RWPE1 (cell line): Measurements from ENCODE around the gene RERE.

Source experiments
- CTCF ChIA-PET: fragments of 350-600 bp; sonication (Branson Sonifier 250); formaldehyde crosslinking; extraction: SDS; loops from one replicate; lab custom pipeline; 2021; lab: Yijun Ruan, JAX
- POLR2A ChIA-PET: fragments of 400-600 bp; formaldehyde crosslinking; extraction: SDS; loops from one replicate; lab custom pipeline; 2020; ENCODE audit warnings: antibody characterized with exemption; ENCODE audit not compliant: low non-redundant PET; lab: Yijun Ruan, JAX
- DNase-seq: peaks from one replicate; pipeline ENCODE4 v3.0.0; 2012; ENCODE audit warnings: low spot score
- H3K27ac ChIP-seq: fragments of 450-650 bp; 2 replicates; pipeline ENCODE4 v1.5.1; 2017
- CTCF ChIP-seq: fragments of 450-650 bp; conservative IDR thresholded peaks from 2 replicates; pipeline ENCODE4 v1.5.1; 2017; ENCODE audit warnings: low read depth, mild to moderate bottlenecking

RERE gene

GRCh38 chr1:8646189-8646588 is 171.3 kb downstream of the RERE start:
- POLR2A ChIA-PET, result no interaction called here
- no peak for TF ChIP-seq CTCF
- no peak overlapping the region for H3K27ac ChIP-seq
- CTCF ChIA-PET, result interaction anchor here (0.6 to 0.7 kb wide), 2 partner anchors 18 to 295 kb away, joined by 3 read pairs; no protein-coding TSS in a partner anchor
- no peak for DNase-seq

GRCh38 chr1:8643542-8644536 is 173.6 kb downstream of the RERE start:
- TF ChIP-seq CTCF, result no peak
- H3K27ac ChIP-seq, result no peak overlapping the region
- ChIA-PET POLR2A (interaction anchor here (0.6 kb wide), 1 partner anchor 16 kb away, joined by 3 read pairs; no protein-coding TSS in a partner anchor), CTCF (no interaction called here)
- no peak for DNase-seq

- CTCF ChIA-PET, result interaction anchor here (0.7 to 0.8 kb wide), 2 partner anchors 10 to 43 kb away, joined by 3 to 4 read pairs; no protein-coding TSS in a partner anchor
- no peak overlapping the region for H3K27ac ChIP-seq
- no peak for TF ChIP-seq CTCF
- no peak for DNase-seq
- POLR2A ChIA-PET, result no interaction called here
Measured at GRCh38 chr1:8642114-8642513, 175.3 kb downstream of the RERE start.

- ChIA-PET POLR2A (no interaction called here), CTCF (no interaction called here)
- no peak for DNase-seq
- TF ChIP-seq CTCF, result no peak
- no peak overlapping the region for H3K27ac ChIP-seq
Measured at GRCh38 chr1:8641377-8641997, 176.0 kb downstream of the RERE start.

- no peak for DNase-seq
- POLR2A ChIA-PET, result no interaction called here
- no peak for TF ChIP-seq CTCF
- no peak overlapping the region for H3K27ac ChIP-seq
- CTCF ChIA-PET, result no interaction called here
Measured at GRCh38 chr1:8640950-8641349, 176.5 kb downstream of the RERE start.

- H3K27ac ChIP-seq, result no peak overlapping the region
- ChIA-PET POLR2A (no interaction called here), CTCF (no interaction called here)
- no peak for TF ChIP-seq CTCF
- no peak for DNase-seq
Measured at GRCh38 chr1:8639148-8639547, 178.3 kb downstream of the RERE start.
